HCT116 (cell line): ENCODE data around the gene WWTR1. TPM values are rescaled to one million over a fixed set of nuclear protein-coding genes. Genes with fewer than 3 reads are reported as not detected.
A peak's percentile ranks its signal among the peaks of the same experiment; 100 is the strongest.

ENCODE experiments used
- ATAC-seq: fragments of 200-7000 bp; cut with Tn5 transposase; 2 replicates; pipeline ENCODE4 v1.9.1; 2020; ENCODE audit warnings: mild to moderate bottlenecking, moderate library complexity
- BruUV-seq: library from RNA; stranded (reverse); fragments of 400-500 nt; replicated peaks from 2 replicates; lab custom pipeline; 2021; lab: Mats Ljungman, UMichigan
- CTCF ChIA-PET: fragments of 300-600 bp; sonication (Branson Sonifier 250); formaldehyde crosslinking; loops from one replicate; lab custom pipeline; 2021; ENCODE audit warnings: antibody characterized with exemption; lab: Charles Lee
- POLR2A ChIA-PET: fragments of 300-600, 350-600 bp; sonication (Branson Sonifier 250); formaldehyde crosslinking; loops from one replicate; lab custom pipeline; 2021; ENCODE audit warnings: antibody characterized with exemption; lab: Charles Lee
- RAD21 ChIA-PET, 2 experiments: fragments of 300-600 bp; sonication (Branson Sonifier 250); formaldehyde crosslinking; loops; one replicate each; lab custom pipeline; 2023; ENCODE audit warnings: low total read pairs in 2 of 2; ENCODE audit not compliant: uncharacterized antibody in 2 of 2, unreplicated experiment in 2 of 2, low non-redundant PET in 1 of 2; lab: Charles Lee
- DNase-seq: peaks from one replicate; pipeline ENCODE4 v3.0.0-alpha.2; 2010; ENCODE audit warnings: low read depth, low spot score
- H2AFZ ChIP-seq: fragments of 200-600 bp; shearing (Covaris generic), sonication (generic); 2 replicates; pipeline ENCODE4 v1.6.1; 2017; ENCODE audit warnings: low read depth, mixed run types, mixed read lengths, antibody characterized with exemption, low read length; ENCODE audit not compliant: poor library complexity, severe bottlenecking
- H3K27ac ChIP-seq: 2 replicates; pipeline ENCODE4 v1.5.1; 2012; ENCODE audit warnings: low read depth, low read length
- H3K27me3 ChIP-seq: fragments of 200-600 bp; sonication (generic); 2 replicates; pipeline ENCODE4 v1.6.1; 2016; ENCODE audit warnings: mixed run types, low read length, mixed read lengths; ENCODE audit not compliant: insufficient read depth
- H3K36me3 ChIP-seq, 2 experiments: fragments of 200-500 bp in 1 of 2; fragments of 200-600 bp in 1 of 2; sonication (Bioruptor generic) in 1 of 2; sonication (generic) in 1 of 2; 2 replicates each; pipeline versions ENCODE4 v1.5.1 to v1.6.1; 2014 to 2016; ENCODE audit warnings: low read length in 2 of 2, inconsistent platforms in 1 of 2, mixed read lengths in 1 of 2, mixed run types in 1 of 2; ENCODE audit not compliant: insufficient read depth in 2 of 2, control insufficient read depth in 1 of 2
- H3K4me1 ChIP-seq, 2 experiments: fragments of 200-600 bp in 1 of 2; sonication (generic) in 1 of 2; 2 replicates each; pipeline versions ENCODE4 v1.5.1 to v1.6.1; 2012 to 2017; ENCODE audit warnings: low read length in 2 of 2, inconsistent platforms in 1 of 2, mild to moderate bottlenecking in 1 of 2, mixed read lengths in 1 of 2, mixed run types in 1 of 2, moderate library complexity in 1 of 2; ENCODE audit not compliant: insufficient read depth in 2 of 2, control insufficient read depth in 1 of 2
- H3K4me2 ChIP-seq: fragments of 200-600 bp; sonication (generic); 2 replicates; pipeline ENCODE4 v1.6.1; 2017; ENCODE audit warnings: mixed run types, low read length, mixed read lengths
- H3K4me3 ChIP-seq, 2 experiments: fragments of 200-600 bp in 1 of 2; sonication (generic) in 1 of 2; replicated peaks in 1 of 2; 2 replicates each; pipeline ENCODE4 v1.5.1; 2011 to 2016; ENCODE audit warnings: low read length in 2 of 2, control low read depth in 1 of 2, low read depth in 1 of 2, mild to moderate bottlenecking in 1 of 2, mixed read lengths in 1 of 2, mixed run types in 1 of 2
- H3K79me2 ChIP-seq: fragments of 200-600 bp; sonication (generic); 2 replicates; pipeline ENCODE4 v1.6.1; 2017; ENCODE audit warnings: mild to moderate bottlenecking, mixed run types, low read length, moderate library complexity, mixed read lengths; ENCODE audit not compliant: insufficient read depth
- H3K9ac ChIP-seq: fragments of 200-600 bp; sonication (generic); 2 replicates; pipeline ENCODE4 v1.6.1; 2016; ENCODE audit warnings: low read length, mixed read lengths
- H3K9me2 ChIP-seq: fragments of 200-600 bp; sonication (generic), shearing (Covaris generic); 2 replicates; pipeline ENCODE4 v1.6.1; 2017; ENCODE audit warnings: mixed run types, mild to moderate bottlenecking, moderate library complexity; ENCODE audit not compliant: insufficient read depth
- H3K9me3 ChIP-seq, 2 experiments: fragments of 200-500 bp in 1 of 2; fragments of 200-600 bp in 1 of 2; sonication (Bioruptor generic) in 1 of 2; sonication (generic) in 1 of 2; 2 replicates each; pipeline ENCODE4 v1.6.1; 2014 to 2017; ENCODE audit warnings: low read length in 2 of 2, mixed read lengths in 2 of 2, inconsistent platforms in 1 of 2, low read depth in 1 of 2, mild to moderate bottlenecking in 1 of 2, mixed run types in 1 of 2, moderate library complexity in 1 of 2; ENCODE audit not compliant: control insufficient read depth in 1 of 2, insufficient read depth in 1 of 2
- H4K20me1 ChIP-seq: fragments of 200-600 bp; sonication (generic), shearing (Covaris generic); 2 replicates; pipeline ENCODE4 v1.6.1; 2017; ENCODE audit warnings: mixed run types, mild to moderate bottlenecking, moderate library complexity; ENCODE audit not compliant: insufficient read depth
- CBX3 ChIP-seq: IDR thresholded peaks from 2 replicates; pipeline ENCODE4 v1.6.1; 2012; ENCODE audit warnings: low read depth
- CEBPB ChIP-seq: IDR thresholded peaks from 2 replicates; pipeline ENCODE4 v1.6.1; 2012; ENCODE audit warnings: low read depth
- EZH2 ChIP-seq: fragments of 200-600 bp; sonication (generic); IDR thresholded peaks from 2 replicates; pipeline ENCODE4 v1.6.1; 2017; ENCODE audit warnings: antibody characterized with exemption, mixed run types
- POLR2A ChIP-seq: IDR thresholded peaks from 2 replicates; pipeline ENCODE4 v1.7.0; 2011; ENCODE audit warnings: borderline replicate concordance; ENCODE audit not compliant: insufficient read depth, insufficient read length; ENCODE audit errors: extremely low read depth
- REST ChIP-seq: IDR thresholded peaks from 2 replicates; pipeline ENCODE4 v1.6.1; 2012; ENCODE audit warnings: low read depth
- SIN3A ChIP-seq: IDR thresholded peaks from 2 replicates; pipeline ENCODE4 v1.6.1; 2012; ENCODE audit warnings: low read depth
- SP1 ChIP-seq: IDR thresholded peaks from 2 replicates; pipeline ENCODE4 v1.6.1; 2012; ENCODE audit warnings: low read depth
- SRF ChIP-seq: IDR thresholded peaks from 2 replicates; pipeline ENCODE4 v1.6.1; 2012; ENCODE audit warnings: low read depth
- YY1 ChIP-seq: IDR thresholded peaks from 2 replicates; pipeline ENCODE4 v1.6.1; 2011; ENCODE audit warnings: low read length, low read depth, moderate library complexity, mild to moderate bottlenecking; ENCODE audit not compliant: insufficient replicate concordance; ENCODE audit errors: extremely low read depth
- ZNF274 ChIP-seq: fragments of 200-500 bp; sonication (Bioruptor generic); IDR thresholded peaks from 2 replicates; pipeline ENCODE4 v1.6.1; 2014; ENCODE audit warnings: mild to moderate bottlenecking, low read depth, low read length, inconsistent platforms
- intact Hi-C: fragments of 100-400 bp; cut with micrococcal nuclease; formaldehyde crosslinking; loops from 2 replicates; pipeline ENCODE4 v1.10.0; 2022
- total RNA-seq: library from RNA; stranded (reverse); gene quantifications from one replicate; pipeline ENCODE4 v1.2.1, GENCODE V29; 2021; ENCODE audit not compliant: unreplicated experiment

Gene WWTR1
- total RNA-seq, 1 experiment from 2014 or later: 46.9 TPM

DNA sequence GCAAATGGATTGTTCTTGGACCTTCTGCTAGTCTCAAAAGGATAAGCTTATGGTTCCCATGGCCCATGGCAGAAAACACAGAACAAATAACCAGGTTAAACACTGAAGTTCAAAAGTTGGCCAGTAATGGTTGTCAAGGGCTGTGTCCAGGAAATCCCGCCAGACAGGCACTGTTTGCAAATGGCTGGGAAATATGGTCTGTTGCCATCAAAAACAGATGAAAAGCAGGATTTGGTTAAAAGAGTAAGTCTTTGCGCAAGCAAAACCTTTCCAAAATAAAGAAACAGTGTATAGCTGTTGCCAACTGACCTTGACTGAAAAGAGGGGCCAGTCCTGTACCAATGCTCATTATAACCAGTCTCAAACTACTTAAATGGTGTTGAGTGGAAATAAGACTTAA lies 58.6 kb downstream of the WWTR1 start (continued):
- TF ChIP-seq REST (no peak), ZNF274 (no peak), SP1 (no peak), CEBPB (no peak)

- Histone ChIP-seq H3K36me3 (no peaks in the 10 kb centered on the region), H3K9ac (no peak overlapping the region), H2AFZ (no peak overlapping the region), H3K4me2 (no peak overlapping the region), H3K4me3 (no peak overlapping the region), H3K9me2 (no peaks in the 10 kb centered on the region), H3K27me3 (no peaks in the 10 kb centered on the region), H4K20me1 (no peaks in the 10 kb centered on the region), H3K27ac (peak overlapping the region; percentile 25; the same call in 1 of the 2 replicates), H3K4me1 (peaks cover 7 to 9% of the 10 kb centered on the region in 2 experiments; a peak in 3 of 4 replicates), H3K9me3 (no peaks in the 10 kb centered on the region), H3K79me2 (peaks cover 41% of the 10 kb centered on the region; the same call in 1 of the 2 replicates)
- no peak for DNase-seq
- CTCF ChIA-PET: interaction anchor here (1.5 to 1.6 kb wide), 2 partner anchors 9 to 27 kb away, joined by 5 to 8 read pairs; no protein-coding TSS in a partner anchor
- intact Hi-C loops: no loop called here
- POLR2A ChIA-PET: interaction anchor here (1.0 to 3.0 kb wide), 2 partner anchors 9 to 12 kb away, joined by 3 to 12 read pairs; no protein-coding TSS in a partner anchor
- RAD21 ChIA-PET: no interaction called here
- TF ChIP-seq SP1 (no peak), YY1 (no peak), SIN3A (no peak), SRF (no peak), CBX3 (no peak), POLR2A (no peak), EZH2 (no peak)
- no peak for ATAC-seq
- BruUV-seq: no TSS peak
Measured at GRCh38 chr3:149596134-149596770, 61.6 kb downstream of the WWTR1 start.
